Activated CD8-positive, alpha-beta memory T cell treated with anti-CD3 and anti-CD28 coated beads, Interleukin-2, amount 50 U/mL, for 1 hour (primary cell): Measurements from ENCODE around the gene ARRDC1.
"Not testable (repeated sequence)": the region's sequence is repeated elsewhere in the genome, so short reads cannot be mapped to it uniquely, and the experiment has no call there.

ENCODE experiments used
- DNase-seq: peaks from one replicate; pipeline ENCODE4 v3.0.0-alpha.2; 2020; ENCODE audit errors: extremely low read depth

The ARRDC1 gene

DNA sequence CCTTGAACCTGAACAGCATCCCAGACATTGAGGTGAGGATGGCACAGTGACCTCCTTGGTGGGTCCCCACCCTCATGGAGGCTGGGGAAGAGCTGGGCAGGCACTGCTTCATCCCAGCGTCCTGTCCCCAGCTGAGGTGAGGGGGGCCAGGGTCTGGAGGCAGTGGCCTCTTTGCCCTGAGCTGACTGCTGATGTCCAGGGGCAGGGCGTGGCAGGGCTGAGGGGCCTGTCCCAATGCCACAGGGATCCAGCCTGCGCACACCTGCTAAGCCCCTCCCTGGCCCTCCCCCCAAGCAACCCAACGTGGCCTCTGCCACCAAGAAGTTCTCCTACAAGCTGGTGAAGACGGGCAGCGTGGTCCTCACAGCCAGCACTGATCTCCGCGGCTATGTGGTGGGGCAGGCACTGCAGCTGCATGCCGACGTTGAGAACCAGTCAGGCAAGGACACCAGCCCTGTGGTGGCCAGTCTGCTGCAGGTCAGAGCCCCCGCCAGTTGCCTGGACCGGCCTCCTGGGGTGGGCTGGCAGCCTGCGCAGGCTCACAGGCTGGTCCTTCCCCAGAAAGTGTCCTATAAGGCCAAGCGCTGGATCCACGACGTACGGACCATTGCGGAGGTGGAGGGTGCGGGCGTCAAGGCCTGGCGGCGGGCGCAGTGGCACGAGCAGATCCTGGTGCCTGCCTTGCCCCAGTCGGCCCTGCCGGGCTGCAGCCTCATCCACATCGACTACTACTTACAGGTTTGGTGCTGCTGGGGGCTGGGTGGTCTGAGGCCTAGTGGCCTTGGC, 8.4 kb downstream of the ARRDC1 start:
- DNase-seq = no peak

DNA sequence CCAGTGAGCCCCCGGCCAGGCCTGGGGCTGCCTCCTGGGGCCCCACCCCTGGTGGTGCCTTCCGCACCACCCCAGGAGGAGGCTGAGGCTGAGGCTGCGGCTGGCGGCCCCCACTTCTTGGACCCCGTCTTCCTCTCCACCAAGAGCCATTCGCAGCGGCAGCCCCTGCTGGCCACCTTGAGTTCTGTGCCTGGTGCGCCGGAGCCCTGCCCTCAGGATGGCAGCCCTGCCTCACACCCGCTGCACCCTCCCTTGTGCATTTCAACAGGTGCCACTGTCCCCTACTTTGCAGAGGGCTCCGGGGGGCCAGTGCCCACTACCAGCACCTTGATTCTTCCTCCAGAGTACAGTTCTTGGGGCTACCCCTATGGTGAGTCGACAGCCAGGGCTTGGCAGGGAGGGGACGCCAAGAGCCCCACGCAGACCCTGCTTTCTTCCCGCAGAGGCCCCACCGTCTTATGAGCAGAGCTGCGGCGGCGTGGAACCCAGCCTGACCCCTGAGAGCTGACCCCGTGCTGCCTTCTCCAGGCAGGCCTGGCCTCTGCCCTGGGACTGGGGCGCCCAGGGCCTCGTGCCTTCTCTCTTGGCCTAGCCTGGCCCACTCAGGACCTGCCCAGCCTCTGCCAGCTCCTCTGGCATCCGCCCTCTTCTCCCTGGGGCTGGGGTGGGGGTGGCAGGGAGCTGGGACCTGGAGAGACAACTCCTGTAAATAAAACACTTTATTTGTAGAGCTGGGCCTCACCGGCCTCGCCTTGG, 9.3 kb downstream of the ARRDC1 start:
- DNase-seq = no peak

DNA sequence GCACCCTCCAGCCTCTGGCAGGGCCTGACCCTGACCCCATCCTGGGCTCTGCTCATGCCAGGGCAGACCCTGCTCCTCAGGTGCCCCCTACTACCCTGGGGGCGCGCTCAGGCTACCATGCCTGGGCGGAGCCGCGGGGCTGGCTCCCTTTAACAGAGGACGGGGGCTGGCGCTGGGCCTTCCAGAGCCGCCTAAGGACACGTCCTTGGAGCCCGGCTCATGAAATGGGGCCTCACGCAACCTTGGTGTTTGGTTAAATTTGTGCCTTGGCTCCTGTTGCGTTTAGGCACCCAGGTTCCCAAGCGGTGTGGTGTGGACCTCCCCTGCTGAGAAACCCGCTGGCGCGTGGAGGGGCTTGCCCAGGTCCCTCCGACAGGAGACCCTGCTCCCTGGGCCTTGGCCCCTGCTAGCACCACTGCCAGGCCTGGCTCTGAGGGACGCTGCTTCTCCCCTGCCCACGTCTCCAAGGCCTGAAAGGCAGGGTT, 9.9 kb downstream of the ARRDC1 start:
- DNase-seq = no peak

DNA sequence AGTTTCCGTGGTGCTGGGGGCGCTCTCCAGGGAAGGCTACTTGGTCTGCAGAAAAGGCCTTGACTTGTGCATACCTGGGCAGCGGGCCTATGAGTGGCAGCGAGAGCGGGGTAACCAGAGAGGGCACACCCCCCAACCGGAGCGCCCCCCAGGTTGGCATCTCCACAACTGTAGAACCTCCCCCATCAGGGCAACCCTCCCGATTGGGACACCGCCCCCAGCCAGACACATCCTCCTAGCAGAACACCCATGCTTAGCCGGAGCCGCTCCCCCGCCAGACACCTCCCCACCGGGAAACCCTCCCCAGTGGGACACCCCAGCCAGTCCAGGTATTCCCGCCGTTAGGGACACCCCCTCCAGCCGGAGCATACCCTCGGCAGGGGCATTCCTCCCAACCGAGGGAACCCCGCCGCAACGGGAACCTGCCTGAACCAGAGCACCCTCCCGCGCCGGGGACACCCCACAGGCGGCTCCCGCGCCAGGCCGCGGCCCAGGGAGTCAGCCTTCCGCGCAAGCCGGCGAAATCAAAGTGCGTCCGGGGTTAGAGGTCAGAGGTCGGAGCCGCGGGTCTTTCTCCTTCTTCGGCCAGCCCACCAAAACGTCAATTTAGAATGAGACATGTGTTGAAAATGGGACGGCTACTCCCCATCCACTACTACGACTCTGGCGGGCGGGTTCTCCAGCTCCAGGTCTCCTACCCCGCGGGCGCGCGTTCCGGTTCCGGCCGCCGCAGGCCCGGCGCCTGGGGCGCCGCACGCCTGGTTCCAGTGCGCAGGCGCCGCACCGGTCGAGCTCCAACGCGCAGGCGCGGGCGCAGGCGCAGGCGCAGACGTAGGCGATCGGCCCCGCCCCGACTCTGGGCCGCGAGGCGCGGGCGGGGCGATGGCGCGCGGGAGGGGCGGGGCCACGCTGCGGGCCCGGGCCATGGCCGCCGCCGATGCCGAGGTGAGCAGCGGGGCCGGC, 12.9 kb downstream of the ARRDC1 start, which contains the start of gene EHMT1:
Gene EHMT1 (plus strand): TSS at position 901 of the 963 bp plus-strand sequence. CDS start 24 bp downstream, at position 925.
- peak; percentile 39 for DNase-seq

DNA sequence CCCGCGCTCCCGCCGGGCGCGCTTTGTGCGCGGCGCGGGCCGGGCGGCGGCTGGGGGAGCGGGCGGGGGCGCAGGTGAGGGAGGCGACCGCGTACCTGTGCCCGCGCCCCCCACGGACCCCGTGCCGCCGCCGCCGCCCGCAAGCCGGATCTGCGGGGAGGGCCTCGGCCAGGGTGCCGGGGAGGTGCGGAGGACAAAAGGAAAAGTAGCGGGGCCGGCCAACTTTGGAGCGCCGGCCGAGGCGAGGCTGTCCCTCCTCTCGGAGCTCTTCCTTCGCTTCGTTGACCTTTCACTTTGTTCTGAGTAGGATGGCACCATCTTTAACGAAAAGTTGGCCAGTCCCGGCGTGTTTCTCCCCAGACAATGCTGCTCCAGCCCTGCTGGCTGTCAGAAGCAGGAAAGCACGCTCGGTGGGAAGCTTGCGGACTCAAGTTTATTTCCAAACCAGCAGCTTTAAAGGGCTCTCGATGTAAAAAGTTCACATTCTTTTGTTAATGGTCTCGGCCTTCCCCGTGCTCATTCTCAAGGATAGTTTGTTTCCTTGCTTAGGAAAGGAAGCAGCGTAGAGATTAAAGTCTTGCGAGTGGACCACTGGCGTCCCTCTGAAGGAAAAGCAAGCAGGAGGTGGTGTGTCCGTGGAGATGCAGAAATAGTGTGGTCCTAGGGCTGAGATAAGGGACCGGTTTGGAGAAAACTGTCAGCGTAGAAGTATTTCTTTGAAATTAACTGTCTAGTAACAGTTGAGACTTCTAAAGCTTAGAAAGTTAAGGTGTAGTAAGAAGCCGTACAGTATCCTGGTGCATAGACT, 14.0 kb downstream of the ARRDC1 start:
- no peak for DNase-seq

DNA sequence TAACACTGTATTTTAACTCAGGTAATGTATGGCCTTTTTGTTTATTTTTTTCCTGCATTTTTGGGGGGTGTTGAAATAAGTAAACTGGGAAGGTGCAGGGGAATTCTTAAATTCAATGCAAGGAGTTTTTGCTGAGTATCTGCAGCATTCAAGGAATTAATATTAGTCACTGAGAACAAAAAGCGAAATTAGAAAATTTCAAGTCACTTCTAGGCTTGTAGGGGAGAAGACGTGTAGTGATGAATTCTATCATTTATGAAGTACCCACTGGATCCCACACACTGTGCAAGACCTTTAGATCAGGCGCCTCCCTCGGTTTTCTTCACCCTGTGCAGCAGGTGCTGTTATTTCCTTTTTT, 14.5 kb downstream of the ARRDC1 start:
- DNase-seq = no peak

DNA sequence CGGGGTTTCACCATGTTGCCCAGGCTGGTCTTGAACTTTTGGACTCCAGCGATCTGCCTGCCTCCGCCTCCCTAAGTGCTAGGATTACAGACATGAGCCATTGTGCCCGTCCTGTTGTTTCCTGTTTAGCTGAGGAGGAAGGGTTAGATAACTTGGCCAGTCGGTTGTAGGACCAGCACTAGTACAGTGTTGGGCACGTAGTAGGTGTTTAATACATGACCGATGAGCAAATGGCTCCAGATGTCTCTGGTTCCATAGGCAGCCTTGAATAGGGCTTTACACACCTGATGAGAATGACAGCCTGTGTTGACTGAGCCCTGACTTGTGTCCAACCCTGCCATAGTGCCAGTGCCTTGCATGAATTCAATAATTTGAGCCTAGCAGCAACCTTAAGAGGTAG, 15.1 kb downstream of the ARRDC1 start:
- no peak for DNase-seq

DNA sequence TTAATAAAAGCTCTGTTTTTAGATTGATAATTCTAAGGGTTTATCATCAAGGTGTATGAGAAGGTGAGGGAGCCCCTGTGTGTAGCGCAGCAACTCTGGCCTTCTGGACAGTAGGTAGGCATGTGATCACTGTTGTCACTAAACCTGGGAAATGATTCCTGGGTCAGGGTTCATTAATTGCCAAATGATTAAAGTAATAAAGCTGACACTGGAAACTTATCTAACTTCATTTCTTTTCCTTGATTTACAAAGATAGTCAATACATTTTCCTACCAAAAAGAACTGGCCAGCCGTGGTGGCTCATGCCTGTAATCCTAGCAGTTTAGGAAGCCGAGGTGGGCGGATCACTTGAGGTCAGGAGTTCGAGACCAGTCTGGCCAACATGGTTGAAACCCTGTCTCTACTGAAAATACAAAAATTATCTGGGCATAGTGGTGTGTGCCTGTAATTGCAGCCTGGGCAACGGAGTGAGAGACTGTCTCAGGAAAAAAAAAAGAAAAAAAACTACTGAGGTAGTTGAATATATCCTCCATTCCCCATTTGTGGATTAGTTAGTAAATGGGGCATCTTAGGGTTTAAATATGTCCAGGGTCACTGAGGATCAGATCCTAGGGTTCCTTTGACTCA, 15.8 kb downstream of the ARRDC1 start:
- DNase-seq = no peak

DNA sequence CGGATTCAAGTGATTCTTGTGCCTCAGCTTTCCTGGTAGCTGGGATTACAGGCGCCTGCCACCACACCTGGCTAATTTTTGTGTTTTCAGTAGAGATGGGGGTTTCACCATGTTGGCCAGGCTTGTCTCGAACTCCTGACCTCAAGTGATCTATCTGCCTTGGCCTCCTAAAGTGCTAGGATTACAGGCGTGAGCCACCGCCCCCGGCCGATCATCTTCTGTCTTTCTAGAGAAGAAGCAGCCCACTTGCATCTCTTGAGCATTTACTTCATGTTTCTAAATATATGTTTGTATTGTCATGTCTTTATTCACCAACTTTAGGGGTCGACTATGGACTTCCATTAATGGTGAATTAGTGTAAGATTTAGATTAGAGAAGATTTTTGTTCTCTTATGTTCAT, 16.7 kb downstream of the ARRDC1 start:
- not testable (repeated sequence) for DNase-seq

DNA sequence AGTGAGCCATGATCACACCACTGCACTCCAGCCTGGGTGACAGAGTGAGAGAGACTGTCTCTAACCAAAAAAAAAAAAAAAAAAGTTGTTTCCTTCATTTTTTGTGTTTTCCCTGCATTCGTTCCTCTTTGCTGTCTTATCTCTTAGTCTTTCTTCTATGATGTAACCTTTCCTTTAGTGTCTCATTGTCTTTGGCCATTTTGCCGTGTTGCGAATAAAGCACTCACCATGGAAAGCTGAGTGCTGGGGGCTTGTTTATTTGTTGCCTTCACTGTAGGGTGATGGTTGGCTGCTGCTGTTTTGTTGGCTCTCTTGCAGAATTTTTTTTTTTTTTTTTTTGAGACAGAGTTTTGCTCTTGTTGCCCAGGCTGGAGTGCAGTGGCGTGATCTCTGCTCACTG, 21.0 kb downstream of the ARRDC1 start:
- no peak for DNase-seq

DNA sequence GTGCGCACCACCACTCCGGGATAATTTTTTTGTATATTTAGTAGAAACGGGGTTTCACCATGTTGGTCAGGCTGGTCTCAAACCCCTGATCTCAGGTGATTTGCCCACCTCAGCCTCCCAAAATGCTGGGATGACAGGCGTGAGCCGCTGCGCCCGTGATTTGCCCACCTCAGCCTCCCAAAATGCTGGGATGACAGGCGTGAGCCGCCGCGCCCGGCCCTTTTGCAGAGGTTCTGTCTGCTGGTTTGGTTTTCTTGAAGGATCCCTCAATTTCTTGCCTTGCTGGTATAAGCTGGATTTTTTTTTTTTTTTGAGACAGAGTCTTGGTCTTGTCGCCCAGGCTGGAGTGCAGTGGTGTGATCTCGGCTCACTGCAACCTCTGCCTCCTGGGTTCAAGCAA, 21.9 kb downstream of the ARRDC1 start:
- DNase-seq = not testable (repeated sequence)

DNA sequence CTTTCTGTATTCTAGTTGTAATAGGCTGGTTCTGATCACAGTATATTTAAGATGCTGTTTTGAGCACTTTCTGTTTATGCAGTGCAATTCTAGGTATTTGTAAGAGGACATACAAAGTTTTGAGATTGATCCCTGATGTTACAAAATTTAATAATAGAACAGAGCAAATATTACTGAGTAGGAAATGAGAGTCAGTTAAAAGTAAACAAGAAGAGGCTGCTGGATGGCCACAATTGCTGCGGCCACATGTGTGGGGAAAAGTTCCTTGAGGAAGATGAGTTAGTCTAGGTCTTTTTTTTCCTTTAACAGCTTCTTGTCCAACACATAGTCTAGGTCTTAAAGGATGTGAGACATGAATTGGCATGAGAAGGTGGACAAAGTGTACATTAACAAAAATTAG, 24.6 kb downstream of the ARRDC1 start:
- DNase-seq = no peak

DNA sequence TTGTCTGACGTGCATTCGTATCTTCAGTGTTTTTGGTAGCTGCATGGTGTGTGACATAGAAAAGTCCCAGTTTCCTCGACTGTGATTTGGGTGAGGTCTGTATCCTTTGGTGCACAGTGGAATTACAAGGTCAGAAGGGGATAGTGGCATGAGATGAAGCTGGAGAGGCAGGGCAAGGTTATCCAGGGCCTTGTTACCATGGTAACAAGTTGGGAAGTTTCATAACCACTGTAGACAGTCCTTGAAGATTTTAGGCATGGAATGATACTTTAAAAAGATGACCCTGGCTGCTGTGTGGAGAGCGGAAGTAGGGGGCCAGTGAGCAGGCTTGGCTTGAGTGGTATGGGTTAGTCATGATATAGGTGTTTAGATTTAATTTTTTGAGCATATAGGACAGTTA, 25.2 kb downstream of the ARRDC1 start:
- no peak for DNase-seq

DNA sequence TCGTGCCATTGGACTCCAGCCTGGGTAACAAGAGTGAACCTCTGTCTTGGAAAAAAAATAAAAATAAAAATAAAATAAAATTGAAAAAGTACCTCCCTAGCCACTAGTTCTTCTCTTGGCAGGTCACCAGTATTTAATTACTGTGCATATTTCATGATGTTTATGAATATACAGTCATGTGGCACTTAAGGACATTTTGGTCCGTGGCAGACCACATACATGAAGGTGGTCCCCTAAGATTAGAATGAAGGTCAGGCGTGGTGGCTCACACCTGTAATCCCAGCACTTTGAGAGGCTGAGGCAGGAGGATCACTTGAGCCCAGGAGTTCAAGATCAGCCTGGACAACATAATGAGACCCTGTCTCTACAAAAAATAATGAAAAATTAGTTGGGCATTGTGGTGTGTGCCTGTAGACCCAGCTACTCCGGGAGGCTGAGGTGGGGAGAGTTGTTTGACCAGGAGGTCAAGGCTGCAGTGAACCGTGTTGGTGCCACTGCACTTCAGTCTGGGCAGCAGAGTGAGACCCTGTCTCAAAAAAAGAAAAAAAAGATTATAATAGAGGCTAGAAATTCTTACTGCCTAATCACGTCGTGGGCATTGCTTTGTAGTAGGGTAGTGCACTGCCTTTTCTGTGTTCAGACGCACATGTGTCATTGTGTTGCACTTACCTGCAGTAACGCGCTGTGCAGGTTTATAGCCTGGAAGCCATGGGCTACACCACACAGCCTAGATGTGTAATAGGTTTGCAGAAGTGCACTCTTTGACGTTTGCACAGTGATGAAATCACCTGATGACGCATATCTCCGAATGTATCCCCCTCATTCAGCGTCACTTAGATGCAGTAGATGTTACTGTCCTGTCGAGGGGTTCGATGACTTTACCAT, 26.1 kb downstream of the ARRDC1 start:
- no peak for DNase-seq

DNA sequence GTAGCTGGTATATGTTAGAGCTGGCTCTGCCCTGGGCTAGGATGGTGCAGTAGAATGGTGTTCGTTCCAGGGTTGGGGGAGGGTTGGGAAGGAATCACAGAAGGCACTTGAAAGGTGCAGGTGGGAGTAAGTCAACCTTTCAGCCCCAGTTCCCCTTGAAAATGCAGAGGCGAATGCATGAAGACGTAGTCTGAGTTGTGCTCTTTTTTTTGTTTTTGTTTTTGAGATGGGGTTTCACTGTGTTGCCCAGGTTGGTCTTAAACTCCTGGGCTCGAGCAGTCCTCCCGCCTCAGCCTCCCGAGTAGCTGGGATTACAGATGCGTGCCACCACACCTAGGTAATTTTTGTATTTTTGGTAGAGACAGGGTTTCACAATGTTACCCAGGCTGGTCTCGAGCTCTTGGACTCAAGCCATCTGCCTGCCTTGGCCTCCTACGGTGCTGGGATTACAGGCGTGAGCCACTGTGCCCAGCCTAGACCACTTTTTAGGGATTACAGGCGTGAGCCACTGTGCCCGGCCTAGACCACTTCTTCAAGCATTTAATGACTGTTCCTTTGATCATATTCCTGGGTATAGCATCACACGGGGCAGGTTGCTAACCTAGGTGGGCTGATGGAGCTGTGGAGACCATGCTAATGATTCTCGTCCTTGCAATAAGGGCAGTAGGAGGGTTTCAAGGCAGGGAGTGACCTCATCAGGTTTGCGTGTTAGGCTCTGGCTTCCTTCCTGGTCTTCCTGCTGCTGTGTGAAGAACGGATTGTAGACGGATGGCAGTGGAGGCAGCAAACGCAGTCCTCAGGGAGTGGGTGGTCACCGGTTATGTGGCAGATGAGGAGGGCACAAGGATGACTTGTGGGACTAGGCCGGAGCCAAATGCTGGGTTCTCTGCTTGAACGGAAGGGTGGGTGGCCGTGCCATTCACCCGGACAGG, 27.0 kb downstream of the ARRDC1 start:
- DNase-seq = no peak

DNA sequence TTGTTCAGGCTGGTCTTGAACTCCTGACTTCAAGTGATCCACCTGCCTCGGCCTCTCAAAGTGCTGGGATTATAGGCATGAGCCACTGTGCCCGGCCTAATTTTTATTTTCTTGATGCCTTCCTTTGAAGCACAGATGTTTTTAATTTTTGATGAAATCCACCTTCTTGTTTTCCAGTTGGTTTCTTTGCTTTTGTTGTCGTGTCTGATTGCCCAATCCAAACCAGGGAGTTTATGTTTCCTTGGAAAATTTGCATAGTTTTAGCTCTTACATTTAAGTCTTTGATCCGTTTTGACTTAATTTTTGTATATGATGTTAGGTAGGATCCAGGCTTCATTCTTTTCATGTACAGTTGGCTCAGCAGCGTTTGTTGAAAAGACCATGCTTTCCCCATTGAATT, 28.5 kb downstream of the ARRDC1 start:
- no peak for DNase-seq

DNA sequence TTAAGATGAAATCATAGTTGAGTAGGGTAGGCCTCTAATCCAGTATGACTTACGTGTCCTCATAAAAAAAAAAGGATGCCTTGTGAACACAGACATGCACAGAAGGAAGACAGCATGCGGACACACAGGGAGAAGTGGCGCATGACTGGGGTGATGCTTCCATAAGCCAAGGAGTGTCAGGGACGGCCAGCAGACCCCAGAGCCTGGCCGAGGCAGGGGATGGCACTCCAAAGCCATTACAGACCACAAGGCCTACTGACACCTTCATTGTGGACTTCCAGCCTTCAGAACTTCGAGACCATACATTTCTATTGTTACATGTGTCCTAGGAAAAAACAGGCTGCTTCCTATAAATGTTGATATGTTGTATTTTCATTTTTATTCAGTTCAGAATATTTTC, 33.2 kb downstream of the ARRDC1 start:
- no peak for DNase-seq

DNA sequence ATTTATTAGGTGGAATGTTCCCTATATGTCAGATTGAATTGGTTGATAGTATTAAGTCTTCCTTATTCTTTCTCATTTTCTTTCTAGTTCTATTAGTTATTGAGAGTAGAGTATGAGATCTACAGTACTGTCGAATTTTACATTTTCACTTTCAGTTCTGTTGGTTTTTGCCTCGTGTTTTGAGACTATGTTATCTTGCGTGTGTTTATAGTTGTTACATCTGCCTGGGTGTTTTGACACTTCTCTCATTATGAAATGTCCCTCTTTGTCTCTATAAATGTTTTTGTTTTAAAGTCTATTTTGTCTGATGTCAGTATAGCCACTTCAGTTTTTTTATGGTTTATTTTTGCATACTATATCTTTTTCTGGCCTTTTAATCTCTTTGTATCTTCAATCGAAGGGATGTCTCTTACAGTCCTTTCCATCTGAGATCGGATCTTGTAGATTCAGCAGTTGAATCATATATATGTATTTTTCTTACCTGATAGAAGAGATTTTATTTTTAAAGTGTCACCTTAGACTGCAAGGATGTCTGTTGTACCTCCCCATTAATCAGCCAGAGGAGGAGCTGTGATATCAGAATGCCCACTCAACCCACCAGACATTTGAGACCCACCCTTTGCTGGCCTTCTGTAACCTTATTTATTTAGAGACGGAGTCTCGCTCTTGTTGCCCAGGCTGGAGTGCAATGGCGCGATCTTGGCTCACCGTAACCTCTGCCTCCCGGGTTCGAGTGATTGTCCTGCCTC, 34.0 kb downstream of the ARRDC1 start:
- no peak for DNase-seq
